Glutamatergic neuron (in vitro differentiated cells): Measurements from ENCODE around the gene SUMO4. TPM values are rescaled to one million over a fixed set of nuclear protein-coding genes. Genes with fewer than 3 reads are reported as not detected.

Experiments used
- DNase-seq: peaks from one replicate; pipeline ENCODE4 v3.0.0; 2022
- H3K27ac Mint-ChIP-seq: one replicate; pipeline ENCODE4 v1.8.0; 2020; ENCODE audit warnings: mild to moderate bottlenecking, mixed read lengths, inconsistent platforms; ENCODE audit not compliant: unreplicated experiment
- H3K27me3 Mint-ChIP-seq: one replicate; pipeline ENCODE4 v1.8.0; 2020; ENCODE audit warnings: mild to moderate bottlenecking, moderate library complexity, mixed read lengths, inconsistent platforms; ENCODE audit not compliant: unreplicated experiment
- H3K36me3 Mint-ChIP-seq: one replicate; pipeline ENCODE4 v1.8.0; 2020; ENCODE audit warnings: mild to moderate bottlenecking, mixed read lengths, inconsistent platforms; ENCODE audit not compliant: unreplicated experiment
- H3K4me1 Mint-ChIP-seq: one replicate; pipeline ENCODE4 v1.8.0; 2020; ENCODE audit warnings: mild to moderate bottlenecking, low read depth, mixed read lengths, inconsistent platforms; ENCODE audit not compliant: unreplicated experiment
- H3K4me3 Mint-ChIP-seq: one replicate; pipeline ENCODE4 v1.8.0; 2020; ENCODE audit warnings: mild to moderate bottlenecking, mixed read lengths, inconsistent platforms; ENCODE audit not compliant: unreplicated experiment
- H3K9me3 Mint-ChIP-seq: one replicate; pipeline ENCODE4 v1.8.0; 2020; ENCODE audit warnings: mild to moderate bottlenecking, moderate library complexity, mixed read lengths, inconsistent platforms; ENCODE audit not compliant: unreplicated experiment
- total RNA-seq: library from RNA; stranded (reverse); fragmentation: NEBNext Ultra II Directional; extraction: Animal tissue kit (Norgen Biotek cat#: 25700); gene quantifications from one replicate; pipeline ENCODE4 v1.2.1, GENCODE V29; 2021; ENCODE audit not compliant: unreplicated experiment
- TF ChIP-seq, protein P1 (sequence below): fragments of 200-600 bp; sonication (generic); IDR thresholded peaks from one replicate; pipeline ENCODE4 v1.5.0; 2021; ENCODE audit not compliant: partially characterized antibody, unreplicated experiment

Gene SUMO4
- total RNA-seq, 1 donor from 2014 or later: 1.3 TPM

DNA sequence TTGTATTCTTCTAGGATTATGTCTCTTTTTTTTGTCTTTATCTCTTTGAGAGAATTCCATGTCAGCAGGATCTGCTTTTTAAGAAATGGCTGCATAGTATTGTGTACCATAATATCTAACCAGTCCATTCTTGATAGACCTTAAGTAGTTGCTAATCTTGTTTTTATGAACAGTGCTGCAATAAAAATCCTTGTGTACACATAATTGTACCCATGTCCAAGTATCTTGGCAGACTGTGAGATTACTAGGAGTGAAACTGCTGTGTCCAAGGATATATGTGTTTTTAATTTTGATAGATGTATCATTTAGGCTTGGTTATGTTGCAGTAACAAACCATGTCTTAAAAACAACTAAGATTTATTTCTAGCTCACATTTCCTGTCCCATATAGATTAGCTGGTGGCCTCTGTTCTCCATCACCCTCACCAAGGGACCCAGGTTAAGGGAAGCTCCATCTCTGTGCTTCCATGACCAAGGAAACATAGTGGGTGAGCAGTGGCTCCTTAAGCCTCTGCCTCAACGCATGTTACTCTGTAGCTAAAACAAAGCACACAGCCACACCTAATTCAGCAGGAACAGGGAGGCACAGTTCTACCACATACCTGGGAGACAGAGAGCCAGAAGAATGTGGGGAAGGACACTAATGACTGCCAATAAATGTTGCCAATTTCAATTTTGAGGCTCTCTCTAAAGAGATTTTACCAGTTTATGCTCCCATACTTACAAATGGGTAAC lies 12.1 kb upstream of the SUMO4 start:
- DNase-seq: no peak
- H3K27ac Mint-ChIP-seq: no peak overlapping the region
- H3K4me3 Mint-ChIP-seq: no peak overlapping the region
- H3K4me1 Mint-ChIP-seq: no peaks in the 10 kb centered on the region
- H3K27me3 Mint-ChIP-seq: no peaks in the 10 kb centered on the region
- H3K36me3 Mint-ChIP-seq: peaks cover 8% of the 10 kb centered on the region
- H3K9me3 Mint-ChIP-seq: peaks cover 3% of the 10 kb centered on the region
- TF ChIP-seq, protein P1, sequence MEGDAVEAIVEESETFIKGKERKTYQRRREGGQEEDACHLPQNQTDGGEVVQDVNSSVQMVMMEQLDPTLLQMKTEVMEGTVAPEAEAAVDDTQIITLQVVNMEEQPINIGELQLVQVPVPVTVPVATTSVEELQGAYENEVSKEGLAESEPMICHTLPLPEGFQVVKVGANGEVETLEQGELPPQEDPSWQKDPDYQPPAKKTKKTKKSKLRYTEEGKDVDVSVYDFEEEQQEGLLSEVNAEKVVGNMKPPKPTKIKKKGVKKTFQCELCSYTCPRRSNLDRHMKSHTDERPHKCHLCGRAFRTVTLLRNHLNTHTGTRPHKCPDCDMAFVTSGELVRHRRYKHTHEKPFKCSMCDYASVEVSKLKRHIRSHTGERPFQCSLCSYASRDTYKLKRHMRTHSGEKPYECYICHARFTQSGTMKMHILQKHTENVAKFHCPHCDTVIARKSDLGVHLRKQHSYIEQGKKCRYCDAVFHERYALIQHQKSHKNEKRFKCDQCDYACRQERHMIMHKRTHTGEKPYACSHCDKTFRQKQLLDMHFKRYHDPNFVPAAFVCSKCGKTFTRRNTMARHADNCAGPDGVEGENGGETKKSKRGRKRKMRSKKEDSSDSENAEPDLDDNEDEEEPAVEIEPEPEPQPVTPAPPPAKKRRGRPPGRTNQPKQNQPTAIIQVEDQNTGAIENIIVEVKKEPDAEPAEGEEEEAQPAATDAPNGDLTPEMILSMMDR: no peak

DNA sequence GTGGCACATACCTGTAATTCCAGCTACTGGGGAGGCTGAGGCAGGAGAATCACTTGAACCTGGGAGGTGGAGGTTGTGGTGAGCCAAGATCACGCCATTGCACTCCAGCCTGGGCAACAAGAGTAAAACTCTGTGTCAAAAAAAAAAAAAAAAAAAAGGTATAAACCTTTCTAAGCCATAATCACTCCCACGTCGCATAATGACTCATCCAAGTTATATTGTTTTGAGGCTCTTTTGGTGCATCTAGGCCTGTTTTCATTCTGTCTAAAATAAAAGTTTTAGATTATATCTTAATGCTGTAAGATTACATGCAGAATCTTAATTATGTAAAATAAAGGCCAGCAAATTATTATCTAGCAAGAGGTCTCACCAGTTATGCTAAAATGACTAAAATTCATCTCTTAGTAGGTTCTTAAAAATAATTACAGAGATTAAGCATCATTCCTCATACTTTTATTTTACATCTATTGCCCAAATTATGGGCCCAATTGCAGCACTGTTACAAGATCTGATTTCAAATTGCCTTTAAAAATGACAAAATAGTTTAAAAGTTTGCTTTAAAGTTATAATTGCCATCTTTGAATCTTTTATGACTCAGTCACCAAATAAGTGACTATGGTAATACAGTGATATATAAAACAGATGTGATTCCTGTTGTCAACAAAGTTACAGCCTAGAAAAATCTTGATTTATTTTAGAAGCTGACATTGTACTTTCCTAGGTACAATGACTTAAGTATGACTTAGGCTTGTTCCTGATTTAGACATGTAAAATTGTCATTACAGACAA lies 10.4 kb upstream of the SUMO4 start:
- no peak overlapping the region for H3K4me3 Mint-ChIP-seq
- peaks cover 8% of the 10 kb centered on the region for H3K36me3 Mint-ChIP-seq
- no peak overlapping the region for H3K27ac Mint-ChIP-seq
- no peak for DNase-seq
- no peaks in the 10 kb centered on the region for H3K27me3 Mint-ChIP-seq
- no peaks in the 10 kb centered on the region for H3K4me1 Mint-ChIP-seq
- TF ChIP-seq, protein P1: no peak
- H3K9me3 Mint-ChIP-seq: peaks cover 3% of the 10 kb centered on the region

DNA sequence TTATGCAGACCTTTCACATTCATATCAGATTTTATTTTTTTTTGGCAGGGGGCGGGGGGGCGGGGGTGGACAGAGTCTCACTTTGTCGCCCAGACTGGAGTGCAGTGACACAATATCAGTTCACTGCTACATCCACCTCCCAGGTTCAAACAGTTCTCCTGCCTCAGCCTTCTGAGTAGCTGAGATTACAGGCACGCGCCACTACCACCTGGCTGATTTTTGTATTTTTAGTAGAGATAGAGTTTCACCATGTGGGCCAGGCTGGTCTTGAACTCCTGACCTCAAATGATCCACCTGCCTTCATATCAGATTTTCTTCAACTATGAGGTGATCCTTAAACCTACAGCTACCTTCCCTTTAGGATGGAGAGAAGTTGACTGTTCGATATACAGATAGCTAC lies 8.0 kb upstream of the SUMO4 start:
- peaks cover 6% of the 10 kb centered on the region for H3K36me3 Mint-ChIP-seq
- no peaks in the 10 kb centered on the region for H3K27me3 Mint-ChIP-seq
- no peak overlapping the region for H3K27ac Mint-ChIP-seq
- H3K9me3 Mint-ChIP-seq: peaks cover 3% of the 10 kb centered on the region
- no peak for DNase-seq
- H3K4me3 Mint-ChIP-seq: no peak overlapping the region
- TF ChIP-seq, protein P1: no peak
- no peaks in the 10 kb centered on the region for H3K4me1 Mint-ChIP-seq

DNA sequence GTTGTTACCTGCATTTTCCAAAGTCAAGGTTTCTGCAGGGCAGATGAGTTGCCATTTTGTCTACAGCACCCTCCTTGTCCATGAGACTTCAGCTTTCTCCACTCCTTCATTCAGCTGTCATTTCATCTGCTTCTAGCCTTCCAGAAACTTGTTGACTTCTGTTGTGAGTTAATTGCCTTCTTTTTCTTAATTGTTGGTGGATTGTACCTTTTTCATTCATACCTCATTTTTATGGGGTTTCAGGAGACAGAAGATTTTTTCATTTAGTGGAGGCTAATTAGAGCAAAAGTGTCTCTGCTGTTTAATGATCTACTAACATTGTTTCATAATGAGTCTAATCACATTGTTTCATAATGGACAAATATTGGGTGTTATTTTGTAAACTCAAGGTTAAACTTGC lies 7.5 kb upstream of the SUMO4 start:
- Mint-ChIP-seq H3K27me3 (no peaks in the 10 kb centered on the region), H3K27ac (no peak overlapping the region), H3K4me1 (no peaks in the 10 kb centered on the region), H3K9me3 (peaks cover 3% of the 10 kb centered on the region), H3K36me3 (peaks cover 5% of the 10 kb centered on the region), H3K4me3 (no peak overlapping the region)
- TF ChIP-seq, protein P1: no peak
- no peak for DNase-seq
